ENCODE measurements around the gene EEFSEC. TPM values are rescaled to one million over a fixed set of nuclear protein-coding genes. Genes with fewer than 3 reads are reported as not detected.
A peak's percentile ranks its signal among the peaks of the same experiment; 100 is the strongest.

EEFSEC gene
- total and polyA plus RNA-seq, 2 experiments from 2014 or later: 10.1 to 16.2 TPM

DNA sequence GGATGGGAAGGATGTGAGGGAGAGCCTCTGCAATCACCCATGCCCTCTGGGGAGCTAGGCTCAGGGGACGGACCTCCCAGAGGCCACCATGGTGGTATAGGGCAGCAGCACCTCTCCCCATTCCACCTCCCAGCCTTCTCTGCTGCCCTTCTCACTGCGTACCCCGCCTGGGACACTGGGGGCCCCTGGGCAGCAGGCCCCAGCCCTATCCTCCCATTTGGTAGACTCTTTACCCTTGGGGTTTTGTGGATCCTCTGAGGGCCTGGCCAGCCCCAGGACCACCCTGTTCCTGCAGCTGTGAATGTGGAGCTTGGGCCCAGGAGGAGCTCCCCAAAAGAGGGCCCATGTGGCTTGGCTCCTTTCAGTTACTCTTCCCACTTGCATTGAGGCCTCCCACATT, 181.5 kb downstream of the EEFSEC start (continued):
- TF ChIP-seq, protein P1, sequence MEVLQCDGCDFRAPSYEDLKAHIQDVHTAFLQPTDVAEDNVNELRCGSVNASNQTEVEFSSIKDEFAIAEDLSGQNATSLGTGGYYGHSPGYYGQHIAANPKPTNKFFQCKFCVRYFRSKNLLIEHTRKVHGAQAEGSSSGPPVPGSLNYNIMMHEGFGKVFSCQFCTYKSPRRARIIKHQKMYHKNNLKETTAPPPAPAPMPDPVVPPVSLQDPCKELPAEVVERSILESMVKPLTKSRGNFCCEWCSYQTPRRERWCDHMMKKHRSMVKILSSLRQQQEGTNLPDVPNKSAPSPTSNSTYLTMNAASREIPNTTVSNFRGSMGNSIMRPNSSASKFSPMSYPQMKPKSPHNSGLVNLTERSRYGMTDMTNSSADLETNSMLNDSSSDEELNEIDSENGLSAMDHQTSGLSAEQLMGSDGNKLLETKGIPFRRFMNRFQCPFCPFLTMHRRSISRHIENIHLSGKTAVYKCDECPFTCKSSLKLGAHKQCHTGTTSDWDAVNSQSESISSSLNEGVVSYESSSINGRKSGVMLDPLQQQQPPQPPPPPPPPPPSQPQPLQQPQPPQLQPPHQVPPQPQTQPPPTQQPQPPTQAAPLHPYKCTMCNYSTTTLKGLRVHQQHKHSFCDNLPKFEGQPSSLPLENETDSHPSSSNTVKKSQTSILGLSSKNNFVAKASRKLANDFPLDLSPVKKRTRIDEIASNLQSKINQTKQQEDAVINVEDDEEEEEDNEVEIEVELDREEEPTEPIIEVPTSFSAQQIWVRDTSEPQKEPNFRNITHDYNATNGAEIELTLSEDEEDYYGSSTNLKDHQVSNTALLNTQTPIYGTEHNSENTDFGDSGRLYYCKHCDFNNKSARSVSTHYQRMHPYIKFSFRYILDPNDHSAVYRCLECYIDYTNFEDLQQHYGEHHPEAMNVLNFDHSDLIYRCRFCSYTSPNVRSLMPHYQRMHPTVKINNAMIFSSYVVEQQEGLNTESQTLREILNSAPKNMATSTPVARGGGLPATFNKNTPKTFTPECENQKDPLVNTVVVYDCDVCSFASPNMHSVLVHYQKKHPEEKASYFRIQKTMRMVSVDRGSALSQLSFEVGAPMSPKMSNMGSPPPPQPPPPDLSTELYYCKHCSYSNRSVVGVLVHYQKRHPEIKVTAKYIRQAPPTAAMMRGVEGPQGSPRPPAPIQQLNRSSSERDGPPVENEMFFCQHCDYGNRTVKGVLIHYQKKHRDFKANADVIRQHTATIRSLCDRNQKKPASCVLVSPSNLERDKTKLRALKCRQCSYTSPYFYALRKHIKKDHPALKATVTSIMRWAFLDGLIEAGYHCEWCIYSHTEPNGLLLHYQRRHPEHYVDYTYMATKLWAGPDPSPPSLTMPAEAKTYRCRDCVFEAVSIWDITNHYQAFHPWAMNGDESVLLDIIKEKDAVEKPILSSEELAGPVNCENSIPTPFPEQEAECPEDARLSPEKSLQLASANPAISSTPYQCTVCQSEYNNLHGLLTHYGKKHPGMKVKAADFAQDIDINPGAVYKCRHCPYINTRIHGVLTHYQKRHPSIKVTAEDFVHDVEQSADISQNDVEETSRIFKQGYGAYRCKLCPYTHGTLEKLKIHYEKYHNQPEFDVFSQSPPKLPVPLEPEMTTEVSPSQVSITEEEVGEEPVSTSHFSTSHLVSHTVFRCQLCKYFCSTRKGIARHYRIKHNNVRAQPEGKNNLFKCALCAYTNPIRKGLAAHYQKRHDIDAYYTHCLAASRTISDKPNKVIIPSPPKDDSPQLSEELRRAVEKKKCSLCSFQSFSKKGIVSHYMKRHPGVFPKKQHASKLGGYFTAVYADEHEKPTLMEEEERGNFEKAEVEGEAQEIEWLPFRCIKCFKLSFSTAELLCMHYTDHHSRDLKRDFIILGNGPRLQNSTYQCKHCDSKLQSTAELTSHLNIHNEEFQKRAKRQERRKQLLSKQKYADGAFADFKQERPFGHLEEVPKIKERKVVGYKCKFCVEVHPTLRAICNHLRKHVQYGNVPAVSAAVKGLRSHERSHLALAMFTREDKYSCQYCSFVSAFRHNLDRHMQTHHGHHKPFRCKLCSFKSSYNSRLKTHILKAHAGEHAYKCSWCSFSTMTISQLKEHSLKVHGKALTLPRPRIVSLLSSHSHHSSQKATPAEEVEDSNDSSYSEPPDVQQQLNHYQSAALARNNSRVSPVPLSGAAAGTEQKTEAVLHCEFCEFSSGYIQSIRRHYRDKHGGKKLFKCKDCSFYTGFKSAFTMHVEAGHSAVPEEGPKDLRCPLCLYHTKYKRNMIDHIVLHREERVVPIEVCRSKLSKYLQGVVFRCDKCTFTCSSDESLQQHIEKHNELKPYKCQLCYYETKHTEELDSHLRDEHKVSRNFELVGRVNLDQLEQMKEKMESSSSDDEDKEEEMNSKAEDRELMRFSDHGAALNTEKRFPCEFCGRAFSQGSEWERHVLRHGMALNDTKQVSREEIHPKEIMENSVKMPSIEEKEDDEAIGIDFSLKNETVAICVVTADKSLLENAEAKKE (CRISPR knock-in tag; IDR thresholded peaks at IDR 0.05): no peak

DNA sequence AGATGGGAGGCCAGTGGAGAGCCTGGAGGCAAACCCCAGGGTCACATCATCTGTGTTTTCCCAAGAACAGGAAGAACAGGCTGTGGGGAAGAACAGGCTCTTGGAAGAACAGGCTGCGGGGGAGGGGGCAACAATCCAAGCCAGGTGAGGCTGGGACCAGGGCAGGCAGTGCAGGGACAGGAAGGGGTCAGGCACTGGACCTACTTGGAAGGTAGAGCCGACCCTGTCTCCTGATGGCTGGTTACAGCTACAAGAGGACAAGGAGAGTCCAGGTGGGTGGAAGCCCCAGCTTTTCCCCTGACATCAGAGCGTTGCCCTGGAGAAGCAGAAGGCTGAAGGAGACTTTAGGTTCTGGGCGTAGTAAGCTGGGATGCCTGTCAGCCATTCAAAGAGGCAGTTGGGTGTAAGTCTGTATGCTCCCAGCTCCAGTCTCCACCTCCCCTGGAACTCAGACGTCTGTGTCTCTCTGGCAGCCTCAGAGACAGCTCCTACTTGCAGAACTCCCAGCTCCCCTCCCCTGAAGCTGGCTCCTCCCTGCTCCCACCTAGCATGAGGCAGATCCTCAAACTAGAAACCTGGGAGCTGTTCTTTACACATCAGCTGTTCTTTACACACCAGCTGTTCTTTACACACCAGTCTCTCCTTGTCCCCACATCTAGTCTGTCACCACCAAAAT, 182.5 kb downstream of the EEFSEC start:
- H3K27me3 Mint-ChIP-seq (ENCODE audit: insufficient read depth, low read depth, poor library complexity): peaks cover 10% of the 10 kb centered on the region
- no peaks in the 10 kb centered on the region for H3K4me1 ChIP-seq (ENCODE audit: insufficient read depth)
- H3K27me3 ChIP-seq (ENCODE audit: insufficient read depth): no peaks in the 10 kb centered on the region
- DNase-seq (ENCODE audit: low spot score): peak; percentile 41
- no peak overlapping the region for H3K4me2 ChIP-seq
- no peaks in the 10 kb centered on the region for H3K9me3 Mint-ChIP-seq
- TF ChIP-seq ZNF114 (CRISPR knock-in tag; IDR thresholded peaks at IDR 0.05): no peak
- TF ChIP-seq POLR2AphosphoS5 (IDR thresholded peaks at IDR 0.05; ENCODE audit: low read depth): no peak
- 0 out of 3 replicates have a peak overlapping the region, but pooled peaks have one; percentile 3 for H3K4me3 Mint-ChIP-seq
- H3K79me2 ChIP-seq (replicated peaks; ENCODE audit: insufficient read depth): no peaks in the 10 kb centered on the region
- no peak overlapping the region for H3K4me3 ChIP-seq
- H3K36me3 Mint-ChIP-seq (ENCODE audit: low read depth): no peaks in the 10 kb centered on the region; the same call in 2 of the 3 replicates
- peaks cover 25% of the 10 kb centered on the region for H3K4me1 Mint-ChIP-seq
- ATAC-seq: peak; percentile 72
- no peak overlapping the region for H3K27ac ChIP-seq (ENCODE audit: low read depth)
- H4K20me1 ChIP-seq (replicated peaks; ENCODE audit: insufficient read depth): no peaks in the 10 kb centered on the region; the same call in 1 of the 2 replicates
- no peaks in the 10 kb centered on the region for H3K9me2 ChIP-seq (ENCODE audit: insufficient read depth)
- H3K36me3 ChIP-seq (ENCODE audit: insufficient read depth): no peaks in the 10 kb centered on the region
- no peak overlapping the region for H2AFZ ChIP-seq
- H3F3A ChIP-seq (replicated peaks; ENCODE audit: low read depth): no peaks in the 10 kb centered on the region
- H3K27ac Mint-ChIP-seq: peak overlapping the region; percentile 64
